Tibial nerve (tissue), 3 donors: ENCODE measurements around the gene C3orf22.

Experiments used
- CTCF ChIP-seq, 5 experiments: fragments of 200-600 bp in 3 of 5; fragments of 450-650 bp in 2 of 5; sonication (generic) in 3 of 5; IDR thresholded peaks; one replicate each; pipeline ENCODE4 v1.5.1; 2016 to 2019; ENCODE audit warnings: antibody characterized with exemption in 5 of 5, mild to moderate bottlenecking in 3 of 5, moderate library complexity in 2 of 5
- POLR2A ChIP-seq, 2 donors: fragments of 450-650 bp; IDR thresholded peaks; one replicate each; pipeline ENCODE4 v1.6.1; 2017; ENCODE audit warnings: antibody characterized with exemption in 2 of 2, mild to moderate bottlenecking in 2 of 2, moderate library complexity in 2 of 2

- no peak for TF ChIP-seq CTCF (IDR thresholded peaks at IDR 0.05)
- no peak for TF ChIP-seq POLR2A (IDR thresholded peaks at IDR 0.05)
Observed at GRCh38 chr3:126502656-126503055, 56.1 kb downstream of the C3orf22 start.
